Left ventricle myocardium inferior (tissue), 1 donor: ENCODE data around the gene KCND3. TPM values are rescaled to one million over a fixed set of nuclear protein-coding genes. Genes with fewer than 3 reads are reported as not detected.
A peak's percentile ranks its signal among the peaks of the same experiment; 100 is the strongest.

Source experiments
- DNase-seq: peaks from one replicate; pipeline ENCODE4 v3.0.0-alpha.2; 2020
- H3K27ac ChIP-seq: fragments of 200-600 bp; replicated peaks from 2 replicates; pipeline ENCODE4 v1.8.0; 2021
- H3K27me3 ChIP-seq: fragments of 200-600 bp; 2 replicates; pipeline ENCODE4 v1.8.0; 2021; ENCODE audit warnings: low read depth
- H3K36me3 ChIP-seq: fragments of 200-600 bp; 2 replicates; pipeline ENCODE4 v1.8.0; 2021
- H3K4me1 ChIP-seq: fragments of 200-600 bp; 2 replicates; pipeline ENCODE4 v1.8.0; 2021
- H3K4me3 ChIP-seq: fragments of 200-600 bp; 2 replicates; pipeline ENCODE4 v1.8.0; 2021; ENCODE audit warnings: mild to moderate bottlenecking, moderate library complexity
- H3K9me3 ChIP-seq: fragments of 200-600 bp; replicated peaks from 2 replicates; pipeline ENCODE4 v1.8.0; 2021
- CTCF ChIP-seq: fragments of 200-600 bp; IDR thresholded peaks from 2 replicates; pipeline ENCODE4 v1.8.0; 2021; ENCODE audit warnings: antibody characterized with exemption, mild to moderate bottlenecking, borderline replicate concordance
- intact Hi-C: fragments of 100-400 bp; cut with micrococcal nuclease; formaldehyde crosslinking; loops from one replicate; pipeline ENCODE4 v1.11.0; 2022
- total RNA-seq: library from RNA; stranded (reverse); fragmentation: NEBNext Ultra II Directional; extraction: Animal tissue kit (Norgen Biotek cat#: 25700); gene quantifications from one replicate; pipeline ENCODE4 v1.2.1, GENCODE V29; 2021
- donor health status: DM: no; HTN: yes; CAD: no; lungs with severe emphysema.

The KCND3 gene
- total RNA-seq, 1 donor from 2014 or later: 19.2 TPM

DNA sequence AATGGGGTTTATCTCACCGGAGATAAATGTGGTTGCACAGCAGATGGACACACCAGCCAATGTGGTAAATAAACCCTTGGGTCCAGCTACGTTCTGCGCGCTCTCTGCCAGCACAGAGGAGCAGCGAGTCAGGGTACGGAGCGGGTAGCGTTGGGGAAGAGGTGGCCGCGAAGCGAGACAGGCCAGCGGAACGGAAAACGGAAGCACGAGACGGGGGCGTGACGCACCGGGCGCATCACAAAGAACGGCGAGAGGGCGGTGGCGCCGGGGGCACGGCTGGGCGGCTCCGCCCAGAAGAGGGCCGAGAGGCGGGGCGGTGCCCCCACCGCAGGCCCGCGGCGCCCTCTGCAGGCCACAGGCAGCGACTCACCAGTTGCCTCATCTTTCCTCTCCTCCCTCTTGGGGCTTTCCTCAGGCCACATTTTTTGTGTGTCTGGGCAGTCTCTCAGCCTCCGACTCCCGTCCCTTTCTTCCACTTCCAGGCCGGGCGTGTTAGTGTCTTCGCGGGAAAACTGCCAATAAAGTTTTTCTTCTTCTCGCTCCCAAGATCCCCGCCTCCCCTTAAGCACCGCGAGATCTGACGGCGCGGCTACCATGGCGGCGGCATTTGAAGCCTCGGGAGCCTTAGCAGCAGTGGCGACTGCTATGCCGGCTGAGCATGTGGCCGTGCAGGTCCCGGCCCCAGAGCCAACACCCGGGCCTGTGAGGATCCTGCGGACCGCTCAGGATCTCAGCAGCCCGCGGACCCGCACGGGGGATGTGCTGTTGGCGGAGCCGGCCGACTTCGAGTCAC, 233.9 kb downstream of the KCND3 start, which contains the start of gene DDX20:
Gene DDX20, plus strand, starts transcription at position 571 of the 793 bp plus-strand sequence. Its CDS starts 24 bp downstream, at position 595.
- TF ChIP-seq CTCF: peak; percentile 93
- peak; percentile 94 for DNase-seq
- no peaks in the 10 kb centered on the region for H3K9me3 ChIP-seq
- H3K4me3 ChIP-seq: peak within 1 kb of the TSS; percentile 80
- H3K27ac ChIP-seq: peak within 1 kb of the TSS; percentile 95
- intact Hi-C loops: no loop called here
- peaks cover 31% of the 10 kb centered on the region for H3K4me1 ChIP-seq
- H3K27me3 ChIP-seq: no peaks in the 10 kb centered on the region
- H3K36me3 ChIP-seq: peaks cover 26% of the 10 kb centered on the region

DNA sequence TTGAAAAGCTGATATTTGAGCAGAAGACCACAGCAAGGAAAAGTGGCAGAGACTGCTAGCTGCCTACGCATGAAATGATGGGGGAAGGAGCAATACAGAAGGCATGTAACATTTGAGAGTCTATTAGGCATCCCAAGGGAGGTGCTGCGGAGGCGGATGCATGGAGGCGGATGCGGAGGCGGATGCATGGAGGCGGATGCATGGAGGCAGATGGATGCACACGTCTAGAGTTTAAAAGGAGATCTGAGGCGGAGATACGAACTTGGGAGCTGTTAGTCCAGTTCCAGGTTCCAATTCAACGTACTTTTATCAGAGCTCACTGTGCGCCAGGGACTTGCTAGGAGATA, 234.5 kb downstream of the KCND3 start:
- H3K27me3 ChIP-seq: no peaks in the 10 kb centered on the region
- no peak for TF ChIP-seq CTCF
- no peak for DNase-seq
- H3K36me3 ChIP-seq: peaks cover 20% of the 10 kb centered on the region
- intact Hi-C loops: no loop called here
- H3K9me3 ChIP-seq: no peaks in the 10 kb centered on the region
- peak overlapping the region; percentile 80 for H3K4me3 ChIP-seq
- peaks cover 31% of the 10 kb centered on the region for H3K4me1 ChIP-seq
- peak overlapping the region; percentile 95 for H3K27ac ChIP-seq

GRCh38 chr1:111751906-111752575, 237.4 kb downstream of the KCND3 start:
- intact Hi-C loops: no loop called here
- no peak for TF ChIP-seq CTCF
- Histone ChIP-seq H3K27me3 (no peaks in the 10 kb centered on the region), H3K4me1 (peaks cover 38% of the 10 kb centered on the region), H3K4me3 (no peak overlapping the region), H3K36me3 (peaks cover under 1% of the 10 kb centered on the region), H3K9me3 (no peaks in the 10 kb centered on the region), H3K27ac (no peak overlapping the region)
- DNase-seq: no peak

GRCh38 chr1:111750856-111751255, 238.6 kb downstream of the KCND3 start:
- no peak for DNase-seq
- H3K4me1 ChIP-seq: peaks cover 38% of the 10 kb centered on the region
- no peaks in the 10 kb centered on the region for H3K36me3 ChIP-seq
- no peak overlapping the region for H3K4me3 ChIP-seq
- intact Hi-C loops: no loop called here
- H3K9me3 ChIP-seq: no peaks in the 10 kb centered on the region
- H3K27me3 ChIP-seq: no peaks in the 10 kb centered on the region
- no peak for TF ChIP-seq CTCF
- H3K27ac ChIP-seq: no peak overlapping the region

DNA sequence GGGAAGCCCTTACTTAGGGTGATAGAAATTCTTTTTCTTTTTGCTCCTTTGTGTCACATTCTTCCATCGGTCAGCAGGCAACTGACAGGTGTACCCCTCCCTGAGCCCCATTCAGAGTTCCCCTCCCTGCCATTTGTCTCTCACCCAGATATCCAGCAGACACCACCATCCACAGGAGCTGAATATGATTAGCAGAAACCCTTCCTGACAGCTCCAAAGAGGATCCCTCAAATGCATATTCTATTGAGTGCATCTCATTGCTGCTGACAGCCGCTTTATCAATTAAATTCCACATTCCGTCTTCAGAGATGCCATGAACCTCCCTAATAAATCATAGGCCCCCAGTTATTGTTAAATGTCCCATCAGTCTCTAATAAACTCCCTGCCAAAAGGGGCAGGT, 239.8 kb downstream of the KCND3 start:
- no peak overlapping the region for H3K4me3 ChIP-seq
- H3K36me3 ChIP-seq: no peaks in the 10 kb centered on the region
- peaks cover 43% of the 10 kb centered on the region for H3K4me1 ChIP-seq
- no peak for DNase-seq
- H3K27ac ChIP-seq: no peak overlapping the region
- no peak for TF ChIP-seq CTCF
- intact Hi-C loops: no loop called here
- no peaks in the 10 kb centered on the region for H3K9me3 ChIP-seq
- no peaks in the 10 kb centered on the region for H3K27me3 ChIP-seq
